GM03348 (cell line): ENCODE measurements around the gene ZNF385D.

Experiments used
- DNase-seq: peaks from one replicate; pipeline ENCODE4 v3.0.0; 2012; ENCODE audit warnings: low spot score

The ZNF385D gene

GRCh38 chr3:21673393-21673792, 77.6 kb downstream of the ZNF385D start:
- no peak for DNase-seq

DNA sequence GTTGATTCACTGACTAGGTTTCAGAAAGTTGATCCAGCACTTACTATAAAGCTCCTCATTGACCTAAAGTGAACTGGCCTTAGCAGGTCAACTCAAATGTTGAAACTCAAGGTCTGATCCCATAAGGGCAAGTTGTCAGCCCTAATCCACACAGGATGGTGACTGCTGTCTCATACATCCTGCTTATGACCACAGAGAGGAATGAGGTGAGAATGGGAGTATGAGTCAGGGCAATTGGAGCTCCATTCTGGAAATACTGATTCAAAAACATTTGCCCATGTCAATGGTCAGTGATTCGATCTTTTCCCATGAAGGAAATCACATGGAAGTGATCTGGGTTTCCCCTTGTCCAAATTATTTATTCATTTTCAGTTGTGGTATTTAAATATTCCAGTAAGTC, 78.7 kb downstream of the ZNF385D start:
- DNase-seq, result peak; percentile 76

GRCh38 chr3:21670386-21670785, 80.6 kb downstream of the ZNF385D start:
- no peak for DNase-seq

DNA sequence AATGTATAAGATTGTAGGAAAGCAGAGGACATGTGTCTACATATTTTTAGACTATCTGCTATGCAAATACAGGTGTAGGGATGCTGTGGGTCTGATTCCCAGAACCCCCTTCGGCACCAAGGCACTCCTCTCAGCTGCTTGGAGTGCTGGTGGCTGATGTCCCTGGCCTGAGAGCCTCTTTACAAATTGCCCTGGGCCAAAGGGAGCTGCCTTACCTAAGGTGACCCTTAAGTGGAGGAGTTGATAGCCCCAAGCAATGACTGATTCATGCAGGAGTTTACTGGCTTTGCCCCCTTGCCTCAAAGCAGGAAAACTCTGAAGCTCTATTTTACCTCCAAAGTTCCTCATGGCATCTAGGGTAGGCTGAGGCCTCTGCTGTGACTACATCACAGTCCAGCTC, 83.0 kb downstream of the ZNF385D start:
- DNase-seq, result no peak

GRCh38 chr3:21665444-21666100, 85.4 kb downstream of the ZNF385D start:
- DNase-seq, result peak; percentile 22

- DNase-seq, result no peak
These were observed 86.0 kb downstream of the ZNF385D start for GRCh38 chr3:21664996-21665395.

GRCh38 chr3:21662403-21662802, 88.6 kb downstream of the ZNF385D start:
- no peak for DNase-seq

- peak; percentile 27 for DNase-seq
These were observed 96.3 kb downstream of the ZNF385D start for GRCh38 chr3:21654662-21655061.

GRCh38 chr3:21654241-21654640, 96.8 kb downstream of the ZNF385D start:
- DNase-seq, result no peak

- DNase-seq, result no peak
These were observed 101.5 kb downstream of the ZNF385D start for GRCh38 chr3:21649519-21649918.

DNA sequence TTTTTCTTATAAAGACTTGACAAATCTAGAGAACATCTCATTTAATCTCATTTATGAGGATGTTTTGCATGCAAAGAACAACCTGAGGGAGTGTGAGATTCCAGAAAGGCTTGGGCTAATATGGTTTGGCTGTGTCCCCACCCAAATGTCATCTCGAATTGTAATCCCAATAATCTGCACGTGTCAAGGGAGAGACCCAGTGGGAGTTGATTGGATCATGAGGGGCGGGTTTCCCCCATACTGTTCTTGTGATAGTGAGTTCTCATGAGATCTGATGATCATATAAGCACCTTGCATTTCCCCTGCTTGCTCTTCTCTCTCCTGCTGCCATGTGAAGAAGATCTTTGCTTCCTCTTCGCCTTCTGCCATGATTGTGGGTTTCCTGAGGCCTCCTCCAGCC, 103.0 kb downstream of the ZNF385D start:
- DNase-seq, result no peak

DNA sequence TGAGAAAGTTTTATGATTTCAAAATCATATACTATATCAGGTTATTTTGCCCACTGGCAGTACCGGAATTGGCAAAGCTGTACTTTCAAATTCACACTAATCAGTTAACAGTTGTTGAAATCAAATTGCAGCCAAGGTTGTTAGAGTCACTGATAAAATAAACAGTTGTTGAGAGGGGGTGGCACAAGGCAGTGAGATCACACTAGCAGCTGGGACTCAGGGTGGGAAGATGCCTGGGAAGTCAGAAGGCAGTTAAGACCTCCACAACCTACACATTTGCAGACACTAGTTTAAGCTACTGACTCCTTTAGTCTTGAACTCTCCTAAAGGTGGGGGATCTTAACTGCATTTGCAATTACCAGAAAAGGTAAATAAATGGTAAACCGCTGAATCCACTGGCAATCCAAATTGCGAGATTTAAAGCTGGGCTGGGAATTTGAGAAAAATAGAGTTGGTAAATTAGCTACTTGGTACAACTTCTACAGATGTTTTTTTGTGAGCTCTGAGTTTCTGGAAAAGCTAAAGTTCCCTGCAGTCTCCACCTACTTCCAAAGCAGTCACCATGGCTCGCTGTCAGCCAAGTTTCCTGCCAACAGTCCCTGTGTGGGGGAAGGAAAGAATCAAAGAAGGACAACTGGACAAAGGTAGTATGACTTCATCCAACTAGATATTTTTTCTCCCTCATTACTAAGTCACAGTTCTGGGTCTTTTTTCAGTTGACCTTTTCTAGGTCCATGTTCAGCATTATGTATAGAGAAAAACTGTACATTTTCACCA, 105.7 kb downstream of the ZNF385D start:
- DNase-seq, result peak; percentile 47

- no peak for DNase-seq
These were observed 106.7 kb downstream of the ZNF385D start for GRCh38 chr3:21644268-21644667.

DNA sequence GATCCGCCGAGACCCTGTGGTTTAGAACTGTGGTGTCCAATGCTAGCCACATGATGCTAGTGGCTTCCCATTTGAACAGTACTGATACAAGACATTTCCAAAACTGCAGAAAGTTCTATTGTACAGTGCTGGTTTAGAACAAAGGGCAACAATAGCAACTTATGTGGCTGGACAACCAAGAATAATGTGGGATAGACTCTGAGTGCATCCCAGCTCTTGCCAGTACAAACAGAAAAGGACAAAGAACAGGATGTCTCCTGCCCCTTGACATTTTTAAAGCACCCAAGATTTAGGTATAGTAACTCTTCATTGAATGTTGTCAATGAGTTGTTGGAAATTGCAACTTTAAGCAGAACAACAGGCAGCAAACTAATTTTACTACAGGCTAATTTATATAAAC, 107.3 kb downstream of the ZNF385D start:
- no peak for DNase-seq

DNA sequence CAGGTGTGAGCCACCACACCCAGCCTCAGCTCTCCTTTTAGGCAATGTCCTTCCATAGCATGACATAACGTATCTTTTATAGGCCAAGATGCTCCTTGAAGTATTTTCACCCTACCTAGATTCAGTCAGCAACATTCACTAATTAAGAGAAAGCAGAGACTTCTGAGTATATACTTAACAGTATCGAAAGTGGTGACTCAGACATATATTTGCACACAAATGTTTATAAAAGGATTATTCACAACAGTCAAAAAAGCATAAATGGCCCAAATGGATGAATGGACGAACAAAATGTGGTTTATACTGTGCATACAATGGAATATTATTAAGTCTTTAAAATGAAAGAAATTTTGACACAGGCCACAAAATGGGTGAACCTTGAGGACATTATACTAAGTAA, 108.6 kb downstream of the ZNF385D start:
- no peak for DNase-seq

- DNase-seq, result no peak
These were observed 109.1 kb downstream of the ZNF385D start for GRCh38 chr3:21641959-21642358.

GRCh38 chr3:21638488-21638887, 112.5 kb downstream of the ZNF385D start:
- DNase-seq, result no peak

GRCh38 chr3:21634112-21634511, 116.9 kb downstream of the ZNF385D start:
- no peak for DNase-seq

DNA sequence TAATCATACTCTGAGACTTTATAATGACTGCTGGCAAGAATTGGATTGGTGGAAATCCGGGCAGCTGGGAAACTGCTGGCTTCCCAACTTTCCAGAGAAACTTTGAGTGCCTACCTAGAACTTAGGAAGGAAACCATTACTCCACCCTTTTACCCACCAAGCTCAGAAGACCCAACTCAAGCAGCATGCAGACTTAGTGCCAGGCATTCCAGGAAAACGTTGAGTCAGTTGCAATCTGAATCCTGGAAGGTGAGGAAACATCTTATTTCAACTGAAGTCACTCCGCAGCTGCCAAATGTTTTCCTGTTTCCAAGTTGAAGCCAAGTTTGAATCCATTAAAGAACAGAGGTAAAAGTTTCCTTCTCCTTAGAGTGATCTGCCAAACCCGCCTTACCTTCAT, 126.5 kb downstream of the ZNF385D start:
- no peak for DNase-seq

- DNase-seq, result peak; percentile 13
These were observed 129.8 kb downstream of the ZNF385D start for GRCh38 chr3:21621181-21621651.

- DNase-seq, result no peak
These were observed 130.4 kb downstream of the ZNF385D start for GRCh38 chr3:21620511-21621155.

DNA sequence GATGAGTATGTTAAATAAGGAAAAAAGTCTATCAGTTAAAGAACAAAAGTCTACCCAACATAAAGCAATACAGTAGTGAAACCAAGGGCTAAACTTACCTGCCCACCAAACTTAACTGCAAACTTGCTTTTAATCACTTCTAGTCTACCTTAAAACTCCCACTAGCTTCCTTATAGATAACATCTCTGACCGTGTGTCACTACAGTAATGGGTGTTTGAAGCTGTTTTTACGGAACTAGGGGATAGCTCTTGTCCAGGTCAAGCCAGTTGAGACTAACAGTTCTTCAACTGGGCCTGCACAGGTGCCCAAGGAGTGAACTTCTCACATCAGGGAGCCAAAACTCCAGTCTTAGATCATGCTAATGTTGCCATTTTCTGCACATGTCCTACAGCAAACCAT, 132.3 kb downstream of the ZNF385D start:
- no peak for DNase-seq
